Smooth muscle cell (in vitro differentiated cells): ENCODE data around the gene SEC61B. TPM values are rescaled to one million over a fixed set of nuclear protein-coding genes. Genes with fewer than 3 reads are reported as not detected.

Experiments used
- DNase-seq: peaks from one replicate; lab custom pipeline; 2025; ENCODE audit not compliant: unreplicated experiment; lab: John Stamatoyannopoulos, UW
- H2AFZ ChIP-seq: fragments of 200-600 bp; sonication (generic); 2 replicates; pipeline ENCODE4 v1.6.0; 2016; ENCODE audit warnings: antibody characterized with exemption, low read depth, mild to moderate bottlenecking
- H3F3A ChIP-seq: fragments of 200-600 bp; sonication (generic); 2 replicates; pipeline ENCODE4 v1.6.0; 2017; ENCODE audit warnings: antibody characterized with exemption, low read depth
- H3K27ac ChIP-seq: fragments of 200-600 bp; sonication (generic); 2 replicates; pipeline ENCODE4 v1.5.1; 2016; ENCODE audit warnings: low read depth, mild to moderate bottlenecking
- H3K27me3 ChIP-seq: fragments of 200-600 bp; sonication (generic); 2 replicates; pipeline ENCODE4 v1.6.1; 2016; ENCODE audit warnings: low read depth, mild to moderate bottlenecking
- H3K36me3 ChIP-seq: fragments of 200-600 bp; sonication (generic); 2 replicates; pipeline ENCODE4 v1.5.1; 2016; ENCODE audit warnings: low read depth
- H3K4me1 ChIP-seq: fragments of 200-600 bp; sonication (generic); 2 replicates; pipeline ENCODE4 v1.5.1; 2016; ENCODE audit warnings: low read depth
- H3K4me2 ChIP-seq: fragments of 200-600 bp; sonication (generic); 2 replicates; pipeline ENCODE4 v1.6.0; 2016; ENCODE audit warnings: mild to moderate bottlenecking
- H3K4me3 ChIP-seq: fragments of 200-600 bp; sonication (generic); 2 replicates; pipeline ENCODE4 v1.5.1; 2016; ENCODE audit warnings: mild to moderate bottlenecking
- H3K79me2 ChIP-seq: fragments of 200-600 bp; sonication (generic); 2 replicates; pipeline ENCODE4 v1.6.0; 2016; ENCODE audit warnings: low read depth, mild to moderate bottlenecking
- H3K9ac ChIP-seq: fragments of 200-600 bp; sonication (generic); 2 replicates; pipeline ENCODE4 v1.6.0; 2016; ENCODE audit warnings: low read depth
- H3K9me3 ChIP-seq: fragments of 200-600 bp; sonication (generic); replicated peaks from 2 replicates; pipeline ENCODE4 v1.5.1; 2016; ENCODE audit warnings: low read depth
- H4K20me1 ChIP-seq: fragments of 200-600 bp; sonication (generic); 2 replicates; pipeline ENCODE4 v1.6.0; 2016; ENCODE audit warnings: low read depth
- CTCF ChIP-seq: fragments of 200-600 bp; sonication (generic); IDR thresholded peaks from 2 replicates; pipeline ENCODE4 v1.5.1; 2017; ENCODE audit warnings: borderline replicate concordance, mild to moderate bottlenecking, antibody characterized with exemption; ENCODE audit not compliant: insufficient read depth, poor library complexity, severe bottlenecking
- WGBS: methylation state at CpG from one replicate; pipeline ENCODE4 v1.1.7; 2016; ENCODE audit warnings: low lambda C conversion rate; 5-methylcytosine and 5-hydroxymethylcytosine counted together
- polyA plus RNA-seq: library from polyadenylated mRNA; unstranded; fragments of >200 nt; fragmentation: Nextera tagmentation; extraction: Ambion mirVana; gene quantifications from 2 replicates; pipeline ENCODE4 v1.2.1, GENCODE V29; 2016
- total RNA-seq: library from RNA; depleted of rRNA; stranded (reverse); fragments of >200 nt; gene quantifications from 2 replicates; pipeline ENCODE4 v1.2.3, GENCODE V29; 2014

Gene SEC61B
- total and polyA plus RNA-seq, 2 experiments from 2014 or later, result 385 to 549 TPM

GRCh38 chr9:99249619-99250018 is 27.5 kb downstream of the SEC61B start:
- Histone ChIP-seq H3K4me2 (no peak overlapping the region), H3K27ac (no peak overlapping the region), H3K36me3 (no peaks in the 10 kb centered on the region), H3K4me3 (no peak overlapping the region), H3K9ac (no peak overlapping the region), H3K79me2 (no peaks in the 10 kb centered on the region), H3K27me3 (no peaks in the 10 kb centered on the region), H3K4me1 (no peaks in the 10 kb centered on the region), H2AFZ (no peak overlapping the region), H3F3A (no peaks in the 10 kb centered on the region), H3K9me3 (no peaks in the 10 kb centered on the region), H4K20me1 (no peaks in the 10 kb centered on the region)
- no peak for DNase-seq
- TF ChIP-seq CTCF, result no peak

GRCh38 chr9:99251157-99251556 is 29.1 kb downstream of the SEC61B start:
- H3K36me3 ChIP-seq, result no peaks in the 10 kb centered on the region
- whole genome bisulfite sequencing, result 96% methylated on average over 4 of the region's 4 CpGs
- no peak overlapping the region for H3K4me2 ChIP-seq
- no peak overlapping the region for H3K27ac ChIP-seq
- no peaks in the 10 kb centered on the region for H3K79me2 ChIP-seq
- TF ChIP-seq CTCF, result no peak
- no peak overlapping the region for H3K9ac ChIP-seq
- H3K4me3 ChIP-seq, result no peak overlapping the region
- H4K20me1 ChIP-seq, result no peaks in the 10 kb centered on the region
- DNase-seq, result no peak
- no peaks in the 10 kb centered on the region for H3K27me3 ChIP-seq
- H2AFZ ChIP-seq, result no peak overlapping the region
- H3F3A ChIP-seq, result no peaks in the 10 kb centered on the region
- no peaks in the 10 kb centered on the region for H3K9me3 ChIP-seq
- H3K4me1 ChIP-seq, result no peaks in the 10 kb centered on the region

- H3K27me3 ChIP-seq, result no peaks in the 10 kb centered on the region
- no peaks in the 10 kb centered on the region for H3K9me3 ChIP-seq
- H3K4me3 ChIP-seq, result no peak overlapping the region
- no peak overlapping the region for H2AFZ ChIP-seq
- H3K27ac ChIP-seq, result no peak overlapping the region
- H3F3A ChIP-seq, result no peaks in the 10 kb centered on the region
- no peaks in the 10 kb centered on the region for H4K20me1 ChIP-seq
- H3K4me2 ChIP-seq, result no peak overlapping the region
- DNase-seq, result no peak
- H3K4me1 ChIP-seq, result no peaks in the 10 kb centered on the region
- 92% methylated on average over 2 of the region's 2 CpGs for WGBS
- TF ChIP-seq CTCF, result no peak
- H3K9ac ChIP-seq, result no peak overlapping the region
- no peaks in the 10 kb centered on the region for H3K79me2 ChIP-seq
- H3K36me3 ChIP-seq, result no peaks in the 10 kb centered on the region
Measured at GRCh38 chr9:99253134-99253533, 31.1 kb downstream of the SEC61B start.

GRCh38 chr9:99253772-99254431 is 31.8 kb downstream of the SEC61B start:
- Histone ChIP-seq H3K4me2 (no peak overlapping the region), H3K9ac (no peak overlapping the region), H3K36me3 (no peaks in the 10 kb centered on the region), H4K20me1 (no peaks in the 10 kb centered on the region), H3K27ac (no peak overlapping the region), H3K4me1 (no peaks in the 10 kb centered on the region), H3F3A (no peaks in the 10 kb centered on the region), H3K4me3 (no peak overlapping the region), H2AFZ (no peak overlapping the region), H3K9me3 (no peaks in the 10 kb centered on the region), H3K27me3 (no peaks in the 10 kb centered on the region), H3K79me2 (no peaks in the 10 kb centered on the region)
- WGBS, result 84% methylated on average over 15 of the region's 15 CpGs
- no peak for DNase-seq
- TF ChIP-seq CTCF, result no peak
